HepG2 (cell line): Measurements from ENCODE around the gene NEDD4L. TPM values are rescaled to one million over a fixed set of nuclear protein-coding genes. Genes with fewer than 3 reads are reported as not detected.
A peak's percentile ranks its signal among the peaks of the same experiment; 100 is the strongest.

Experiments
- AKAP8 ChIP-seq: sonication (generic); formaldehyde crosslinking; IDR thresholded peaks from 2 replicates; pipeline ENCODE4 v1.5.1; 2020; ENCODE audit warnings: mild to moderate bottlenecking, missing genetic modification reagents
- ATF1 ChIP-seq: IDR thresholded peaks from 2 replicates; pipeline ENCODE4 v1.6.1; 2016; ENCODE audit warnings: mild to moderate bottlenecking, control low read depth
- ATF4 ChIP-seq, 2 experiments: fragments of 450-650 bp in 1 of 2; sonication (generic) in 1 of 2; formaldehyde crosslinking; IDR thresholded peaks; 2 replicates each; pipeline versions ENCODE4 v1.5.0 to v1.8.0; 2020 to 2022; ENCODE audit warnings: mild to moderate bottlenecking in 1 of 2, missing genetic modification reagents in 1 of 2
- CEBPG ChIP-seq: IDR thresholded peaks from 2 replicates; pipeline ENCODE4 v1.6.1; 2016
- CREM ChIP-seq, 2 experiments: sonication (generic) in 1 of 2; formaldehyde crosslinking in 1 of 2; IDR thresholded peaks; 2 replicates each; pipeline versions ENCODE4 v1.4.0 to v1.6.1; 2016 to 2020; ENCODE audit warnings: antibody characterized with exemption in 1 of 2, mild to moderate bottlenecking in 1 of 2, missing genetic modification reagents in 1 of 2
- FOSL2 ChIP-seq: sonication (generic); formaldehyde crosslinking; IDR thresholded peaks from 2 replicates; pipeline ENCODE4 v1.4.0; 2020; ENCODE audit warnings: missing genetic modification reagents
- HIVEP1 ChIP-seq: sonication (generic); formaldehyde crosslinking; IDR thresholded peaks from 2 replicates; pipeline ENCODE4 v1.4.0; 2020; ENCODE audit warnings: mild to moderate bottlenecking, missing genetic modification reagents
- MAFF ChIP-seq: IDR thresholded peaks from 2 replicates; pipeline ENCODE4 v1.6.1; 2011; ENCODE audit warnings: low read depth, low read length, improper control_type of control experiment
- MED1 ChIP-seq: sonication (generic); formaldehyde crosslinking; IDR thresholded peaks from 2 replicates; pipeline ENCODE4 v1.4.0; 2020; ENCODE audit warnings: missing genetic modification reagents
- MIER3 ChIP-seq: IDR thresholded peaks from 2 replicates; pipeline ENCODE4 v1.6.1; 2016; ENCODE audit warnings: missing compliant biosample characterization, borderline replicate concordance
- NR2C2 ChIP-seq: sonication (generic); formaldehyde crosslinking; IDR thresholded peaks from 2 replicates; pipeline ENCODE4 v1.4.0; 2020; ENCODE audit warnings: missing genetic modification reagents, mild to moderate bottlenecking, moderate library complexity, borderline replicate concordance
- POLR2A ChIP-seq, 2 experiments: IDR thresholded peaks; 2 replicates each; pipeline ENCODE4 v1.6.1; 2011; ENCODE audit warnings: low read depth in 2 of 2, low read length in 2 of 2, mild to moderate bottlenecking in 1 of 2, moderate library complexity in 1 of 2; ENCODE audit not compliant: insufficient read depth in 1 of 2
- RBAK ChIP-seq: sonication (generic); formaldehyde crosslinking; IDR thresholded peaks from 2 replicates; pipeline ENCODE4 v1.5.1; 2020; ENCODE audit warnings: mild to moderate bottlenecking, missing genetic modification reagents
- SIN3A ChIP-seq: IDR thresholded peaks from 2 replicates; pipeline ENCODE4 v1.6.1; 2011; ENCODE audit warnings: low read depth, mild to moderate bottlenecking, control low read depth, low read length, borderline replicate concordance
- SP140L ChIP-seq: sonication (generic); formaldehyde crosslinking; IDR thresholded peaks from 2 replicates; pipeline ENCODE4 v1.4.0; 2020; ENCODE audit warnings: missing genetic modification reagents, borderline replicate concordance
- TEAD3 ChIP-seq: optimal IDR thresholded peaks from 2 replicates; pipeline ENCODE3; 2016; ENCODE audit warnings: borderline replicate concordance
- TFAP4 ChIP-seq: sonication (generic); IDR thresholded peaks from 2 replicates; pipeline ENCODE4 v1.6.1; 2016; ENCODE audit warnings: low read depth, borderline replicate concordance
- polyA plus RNA-seq, 8 experiments: library from polyadenylated mRNA; depleted of rRNA in 3 of 8; stranded (reverse) in 7 of 8; unstranded in 1 of 8; fragments of >200 nt; fragmentation: Illumina TruSeq in 4 of 8; extraction: Trizol in 4 of 8; gene quantifications; 2 replicates each; pipeline versions ENCODE4 v1.2.1 to v1.2.3, GENCODE V29; 2011 to 2016; ENCODE audit warnings: low read depth in 4 of 8, missing spikeins in 1 of 8, mixed read lengths in 1 of 8; ENCODE audit not compliant: insufficient read depth in 1 of 8
- total RNA-seq, 5 experiments: library from RNA; depleted of rRNA; stranded (reverse); fragments of >200 nt; fragmentation: Illumina TruSeq; extraction: Trizol; gene quantifications; 2 replicates each; pipeline ENCODE4 v1.2.3, GENCODE V29; 2016; ENCODE audit warnings: low read depth in 1 of 5
- TF ChIP-seq, protein P1 (sequence below): sonication (generic); formaldehyde crosslinking; IDR thresholded peaks from 2 replicates; pipeline ENCODE4 v1.8.1; 2023; ENCODE audit warnings: mild to moderate bottlenecking, missing genetic modification reagents

The NEDD4L gene
- total and polyA plus RNA-seq, 2 of the 13 experiments (the other 11 are each of a cell fraction or from before 2014, with no cell fraction given) = 168 to 390 TPM

- TF ChIP-seq ATF4 (CRISPR knock-in tag; IDR thresholded peaks at IDR 0.05) (peak in 1 of 2 experiments; percentile 68; a peak in 2 of 4 replicates), TEAD3 (peak; percentile 57), NR2C2 (CRISPR knock-in tag) (0 out of 2 replicates have a peak, but pooled peaks have one; percentile 23), SP140L (CRISPR knock-in tag) (no peak), MIER3 (CRISPR knock-in tag) (no peak), ATF1 (CRISPR knock-in tag) (0 out of 2 replicates have a peak, but pooled peaks have one; percentile 14), MED1 (CRISPR knock-in tag) (peak; percentile 54; the same call in 1 of the 2 replicates), FOSL2 (CRISPR knock-in tag) (peak; percentile 83), AKAP8 (CRISPR knock-in tag) (no peak), RBAK (CRISPR knock-in tag) (no peak), TFAP4 (0 out of 2 replicates have a peak, but pooled peaks have one; percentile 13), CREM (IDR thresholded peaks at IDR 0.05) (0 out of 2 replicates have a peak, but pooled peaks have one; percentile 15), CREM (CRISPR knock-in tag; IDR thresholded peaks at IDR 0.05) (no peak), CEBPG (CRISPR knock-in tag) (peak; percentile 65), POLR2A (IDR thresholded peaks at IDR 0.05; ENCODE audit: insufficient read depth in 1 of 2, low read depth in 2 of 2, low read length in 2 of 2) (peak; percentile 74 to 75), MAFF (peak; percentile 26; the same call in 1 of the 2 replicates), HIVEP1 (no peak), SIN3A (peak; percentile 48; the same call in 1 of the 2 replicates)
- TF ChIP-seq, protein P1, sequence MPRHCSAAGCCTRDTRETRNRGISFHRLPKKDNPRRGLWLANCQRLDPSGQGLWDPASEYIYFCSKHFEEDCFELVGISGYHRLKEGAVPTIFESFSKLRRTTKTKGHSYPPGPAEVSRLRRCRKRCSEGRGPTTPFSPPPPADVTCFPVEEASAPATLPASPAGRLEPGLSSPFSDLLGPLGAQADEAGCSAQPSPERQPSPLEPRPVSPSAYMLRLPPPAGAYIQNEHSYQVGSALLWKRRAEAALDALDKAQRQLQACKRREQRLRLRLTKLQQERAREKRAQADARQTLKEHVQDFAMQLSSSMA (CRISPR knock-in tag) = no peak
Measured at GRCh38 chr18:58221060-58221725, 177.2 kb downstream of the NEDD4L start (continued).
